Prostate gland (tissue), 2 donors: Measurements from ENCODE around the gene ABCA5. TPM values are rescaled to one million over a fixed set of nuclear protein-coding genes. Genes with fewer than 3 reads are reported as not detected.
"Not testable (repeated sequence)": the region's sequence is repeated elsewhere in the genome, so short reads cannot be mapped to it uniquely, and the experiment has no call there.

Experiments used
- DNase-seq: peaks from one replicate; pipeline ENCODE4 v3.0.0-alpha.2; 2019; ENCODE audit warnings: low spot score
- H3K27ac ChIP-seq, 2 donors: fragments of 200-600 bp; sonication (generic); 2 replicates each; pipeline ENCODE4 v1.5.1; 2017 to 2019
- H3K27me3 ChIP-seq: fragments of 200-600 bp; sonication (generic); replicated peaks from 2 replicates; pipeline ENCODE4 v1.5.1; 2019; ENCODE audit not compliant: insufficient read depth
- H3K36me3 ChIP-seq, 2 donors: fragments of 200-600 bp; sonication (generic); 1 replicate in 1 of 2; 2 replicates in 1 of 2; pipeline versions ENCODE4 v1.5.1 to v1.8.1; 2017 to 2019
- H3K4me1 ChIP-seq: fragments of 200-600 bp; sonication (generic); replicated peaks from 2 replicates; pipeline ENCODE4 v1.5.1; 2019
- H3K4me3 ChIP-seq, 2 donors: fragments of 200-600 bp; sonication (generic); 2 replicates each; pipeline ENCODE4 v1.5.1; 2017 to 2019
- H3K9me3 ChIP-seq: fragments of 200-600 bp; sonication (generic); 2 replicates; pipeline ENCODE4 v1.5.1; 2017
- CTCF ChIP-seq, 4 experiments: fragments of 200-600 bp in 2 of 4; fragments of 450-650 bp in 2 of 4; sonication (generic) in 2 of 4; IDR thresholded peaks; 1 replicate in 3 of 4; 2 replicates in 1 of 4; pipeline ENCODE4 v1.5.1; 2016 to 2019; ENCODE audit warnings: antibody characterized with exemption in 4 of 4, mild to moderate bottlenecking in 2 of 4, moderate library complexity in 2 of 4
- POLR2A ChIP-seq: fragments of 450-650 bp; IDR thresholded peaks from one replicate; pipeline ENCODE4 v1.6.1; 2016; ENCODE audit warnings: antibody characterized with exemption, mild to moderate bottlenecking
- POLR2AphosphoS5 ChIP-seq: sonication (generic); formaldehyde crosslinking; IDR thresholded peaks from one replicate; pipeline ENCODE4 v1.6.1; 2017; ENCODE audit warnings: antibody characterized with exemption
- WGBS: methylation state at CpG from one replicate; pipeline ENCODE4 v1.1.5; 2018; 5-methylcytosine and 5-hydroxymethylcytosine counted together
- intact Hi-C: fragments of 100-400 bp; cut with DNase I; formaldehyde crosslinking; loops from one replicate; pipeline ENCODE4 v1.14.2; 2022
- total RNA-seq, 2 donors: library from RNA; depleted of rRNA; stranded (reverse); fragments of >200 nt; gene quantifications; one replicate each; pipeline ENCODE4 v1.1.0, GENCODE V29; 2016

Gene ABCA5
- total RNA-seq, 2 donors from 2014 or later, result 31.0 to 31.3 TPM

GRCh38 chr17:69287168-69287567, 39.8 kb downstream of the ABCA5 start:
- TF ChIP-seq POLR2AphosphoS5 (no peak), CTCF (IDR thresholded peaks at IDR 0.05) (no peak), POLR2A (no peak)
- H3K27me3 ChIP-seq, result no peaks in the 10 kb centered on the region
- intact Hi-C loops, result no loop called here
- DNase-seq, result no peak
- H3K4me3 ChIP-seq, result no peak overlapping the region
- no peaks in the 10 kb centered on the region for H3K36me3 ChIP-seq
- H3K9me3 ChIP-seq, result no peaks in the 10 kb centered on the region
- H3K27ac ChIP-seq, result no peak overlapping the region
- H3K4me1 ChIP-seq, result no peaks in the 10 kb centered on the region
- 86% methylated on average over 1 of the region's 1 CpG for WGBS

- H3K9me3 ChIP-seq, result no peaks in the 10 kb centered on the region
- intact Hi-C loops, result no loop called here
- no peak overlapping the region for H3K27ac ChIP-seq
- H3K27me3 ChIP-seq, result no peaks in the 10 kb centered on the region
- no peaks in the 10 kb centered on the region for H3K36me3 ChIP-seq
- DNase-seq, result no peak
- no peaks in the 10 kb centered on the region for H3K4me1 ChIP-seq
- TF ChIP-seq POLR2A (no peak), POLR2AphosphoS5 (no peak), CTCF (IDR thresholded peaks at IDR 0.05) (no peak)
- H3K4me3 ChIP-seq, result no peak overlapping the region
These were observed 40.7 kb downstream of the ABCA5 start for GRCh38 chr17:69286257-69286656.

- intact Hi-C loops, result no loop called here
- WGBS, result 93% methylated on average over 2 of the region's 2 CpGs
- H3K4me1 ChIP-seq, result no peaks in the 10 kb centered on the region
- H3K9me3 ChIP-seq, result no peaks in the 10 kb centered on the region
- no peaks in the 10 kb centered on the region for H3K36me3 ChIP-seq
- TF ChIP-seq POLR2AphosphoS5 (no peak), POLR2A (no peak), CTCF (IDR thresholded peaks at IDR 0.05) (no peak)
- no peaks in the 10 kb centered on the region for H3K27me3 ChIP-seq
- DNase-seq, result no peak
- H3K27ac ChIP-seq, result no peak overlapping the region
- H3K4me3 ChIP-seq, result no peak overlapping the region
These were observed 42.3 kb downstream of the ABCA5 start for GRCh38 chr17:69284646-69285045.

- H3K27me3 ChIP-seq, result no peaks in the 10 kb centered on the region
- H3K4me1 ChIP-seq, result no peaks in the 10 kb centered on the region
- intact Hi-C loops, result no loop called here
- WGBS, result 93% methylated on average over 3 of the region's 3 CpGs
- TF ChIP-seq POLR2A (no peak), POLR2AphosphoS5 (no peak), CTCF (IDR thresholded peaks at IDR 0.05) (no peak)
- DNase-seq, result no peak
- no peaks in the 10 kb centered on the region for H3K9me3 ChIP-seq
- H3K27ac ChIP-seq, result no peak overlapping the region
- no peak overlapping the region for H3K4me3 ChIP-seq
- H3K36me3 ChIP-seq, result no peaks in the 10 kb centered on the region
These were observed 44.9 kb downstream of the ABCA5 start for GRCh38 chr17:69282002-69282401.

GRCh38 chr17:69276279-69276678, 50.7 kb downstream of the ABCA5 start:
- H3K36me3 ChIP-seq, H3K27me3 ChIP-seq, H3K9me3 ChIP-seq, DNase-seq, H3K4me3 ChIP-seq, H3K4me1 ChIP-seq, intact Hi-C loops, H3K27ac ChIP-seq: not testable (repeated sequence)
- WGBS, result 94% methylated on average over 4 of the region's 4 CpGs
